Measurements from ENCODE around the gene CDC45. TPM values are rescaled to one million over a fixed set of nuclear protein-coding genes. Genes with fewer than 3 reads are reported as not detected.

The CDC45 gene
- total RNA-seq, 1 donor from 2014 or later, result 2.2 TPM

DNA sequence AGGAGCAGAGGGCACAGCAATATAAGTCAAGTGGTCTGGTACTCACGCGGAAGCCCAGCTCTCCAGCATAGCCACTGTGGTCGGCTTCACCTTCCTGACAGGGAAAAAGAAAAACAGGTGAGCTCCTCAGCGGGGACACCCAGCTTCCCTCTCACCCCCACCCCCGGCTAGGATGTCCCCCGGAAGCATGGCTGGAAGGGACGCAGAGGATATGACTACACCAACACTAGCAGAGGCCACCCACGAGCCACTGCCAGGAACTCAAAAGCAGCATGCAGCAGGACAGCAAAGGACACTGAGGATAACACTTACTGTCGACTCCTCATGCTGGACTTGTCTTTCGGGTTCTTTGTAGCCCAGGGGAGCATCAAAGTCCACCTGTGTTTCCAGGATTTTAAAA is 23.2 kb upstream of the CDC45 start:
- DNase-seq (ENCODE audit: low spot score), result no peak
- H3K36me3 Mint-ChIP-seq (ENCODE audit: low read depth), result peaks cover 34% of the 10 kb centered on the region

GRCh38 chr22:19457828-19458428 is 21.8 kb upstream of the CDC45 start:
- peaks cover 28% of the 10 kb centered on the region for H3K36me3 Mint-ChIP-seq (ENCODE audit: low read depth)
- no peak overlapping the region for H3K27ac Mint-ChIP-seq (ENCODE audit: unreplicated experiment)
- no peak overlapping the region for H3K4me3 Mint-ChIP-seq (ENCODE audit: unreplicated experiment)
- H3K4me1 Mint-ChIP-seq (ENCODE audit: low read depth), result peaks cover 17% of the 10 kb centered on the region
- no peaks in the 10 kb centered on the region for H3K27me3 Mint-ChIP-seq (ENCODE audit: low read depth)
- H3K9me3 Mint-ChIP-seq (ENCODE audit: low read depth), result no peaks in the 10 kb centered on the region
- TF ChIP-seq CTCF (IDR thresholded peaks at IDR 0.05), result no peak
- DNase-seq (ENCODE audit: low spot score), result no peak

More for the DNA sequence above, 23.2 kb upstream of the CDC45 start:
- Mint-ChIP-seq H3K9me3 (ENCODE audit: low read depth) (no peaks in the 10 kb centered on the region), H3K27ac (ENCODE audit: unreplicated experiment) (no peak overlapping the region), H3K4me3 (ENCODE audit: unreplicated experiment) (no peak overlapping the region), H3K4me1 (ENCODE audit: low read depth) (peaks cover 17% of the 10 kb centered on the region), H3K27me3 (ENCODE audit: low read depth) (no peaks in the 10 kb centered on the region)
- no peak for TF ChIP-seq CTCF (IDR thresholded peaks at IDR 0.05)

DNA sequence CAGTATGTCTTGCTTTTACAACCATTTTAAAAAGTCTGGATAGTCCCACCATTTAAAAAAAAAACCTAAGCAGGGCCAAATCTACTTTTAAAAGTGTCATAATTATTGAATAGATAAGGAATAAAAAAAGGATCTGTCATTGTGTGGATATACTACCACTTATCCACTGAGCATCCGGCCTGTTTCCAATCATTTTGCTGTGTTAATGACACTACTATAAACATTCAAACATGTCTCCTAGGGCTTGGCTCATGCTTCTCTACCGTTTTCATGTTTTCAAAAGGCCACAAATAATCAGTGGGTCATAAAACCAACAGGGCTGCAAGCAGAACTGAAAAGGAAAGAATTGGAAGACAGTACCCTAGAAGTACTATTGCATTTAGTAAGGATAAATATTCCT is 19.7 kb upstream of the CDC45 start:
- Mint-ChIP-seq H3K36me3 (ENCODE audit: low read depth) (peaks cover 21% of the 10 kb centered on the region), H3K9me3 (ENCODE audit: low read depth) (no peaks in the 10 kb centered on the region), H3K27me3 (ENCODE audit: low read depth) (no peaks in the 10 kb centered on the region), H3K4me3 (ENCODE audit: unreplicated experiment) (no peak overlapping the region), H3K4me1 (ENCODE audit: low read depth) (peaks cover 16% of the 10 kb centered on the region), H3K27ac (ENCODE audit: unreplicated experiment) (no peak overlapping the region)
- no peak for DNase-seq (ENCODE audit: low spot score)
- no peak for TF ChIP-seq CTCF (IDR thresholded peaks at IDR 0.05)

DNA sequence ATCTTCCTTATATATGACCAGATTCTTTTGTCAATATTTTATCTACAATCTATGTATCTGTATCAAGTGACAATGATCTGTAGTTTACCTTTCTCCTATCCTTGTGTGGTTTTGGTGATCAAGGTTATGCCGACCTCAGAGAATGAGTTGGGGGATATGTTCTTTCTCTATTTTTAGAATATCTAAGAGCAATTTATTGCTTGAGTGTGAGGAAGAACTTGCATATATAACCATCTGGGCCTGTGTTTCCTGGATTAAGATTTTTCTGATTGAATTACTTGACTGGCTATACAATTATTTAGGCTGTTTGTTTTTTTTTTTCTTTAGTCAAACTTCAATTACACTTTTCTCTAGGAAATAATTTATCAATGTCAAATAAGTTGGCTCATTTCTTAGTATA is 18.2 kb upstream of the CDC45 start:
- no peak overlapping the region for H3K27ac Mint-ChIP-seq (ENCODE audit: unreplicated experiment)
- H3K27me3 Mint-ChIP-seq (ENCODE audit: low read depth), result no peaks in the 10 kb centered on the region
- H3K4me1 Mint-ChIP-seq (ENCODE audit: low read depth), result peaks cover 1% of the 10 kb centered on the region
- no peak for TF ChIP-seq CTCF (IDR thresholded peaks at IDR 0.05)
- no peaks in the 10 kb centered on the region for H3K9me3 Mint-ChIP-seq (ENCODE audit: low read depth)
- H3K4me3 Mint-ChIP-seq (ENCODE audit: unreplicated experiment), result no peak overlapping the region
- DNase-seq (ENCODE audit: low spot score), result no peak
- H3K36me3 Mint-ChIP-seq (ENCODE audit: low read depth), result peaks cover 20% of the 10 kb centered on the region

DNA sequence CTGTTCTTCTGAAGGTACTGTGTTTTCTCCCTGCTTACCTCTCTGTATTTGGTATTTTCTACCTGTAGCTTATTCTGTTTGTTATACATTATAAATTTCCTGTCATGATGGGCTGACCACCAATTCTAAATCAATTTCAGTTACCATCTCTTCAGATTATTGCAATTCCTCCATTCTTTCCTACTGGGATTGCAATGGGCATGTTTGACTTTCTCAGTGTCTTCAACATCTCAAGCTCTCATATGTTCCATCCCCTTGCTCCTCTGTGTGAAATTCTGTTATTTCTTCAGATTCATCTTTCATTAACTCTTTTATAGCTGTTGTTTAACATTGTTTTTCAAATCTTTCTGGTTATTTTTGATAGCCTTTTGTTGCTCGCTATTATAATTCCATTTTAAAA is 16.7 kb upstream of the CDC45 start:
- TF ChIP-seq CTCF (IDR thresholded peaks at IDR 0.05), result no peak
- Mint-ChIP-seq H3K27me3 (ENCODE audit: low read depth) (no peaks in the 10 kb centered on the region), H3K9me3 (ENCODE audit: low read depth) (no peaks in the 10 kb centered on the region), H3K27ac (ENCODE audit: unreplicated experiment) (no peak overlapping the region), H3K4me1 (ENCODE audit: low read depth) (no peaks in the 10 kb centered on the region), H3K36me3 (ENCODE audit: low read depth) (peaks cover 24% of the 10 kb centered on the region), H3K4me3 (ENCODE audit: unreplicated experiment) (no peak overlapping the region)
- DNase-seq (ENCODE audit: low spot score), result no peak

Measured in chondrocyte (in vitro differentiated cells).